Bronchial epithelial cell (primary cell): ENCODE measurements around the gene CINP. TPM values are rescaled to one million over a fixed set of nuclear protein-coding genes. Genes with fewer than 3 reads are reported as not detected.

Experiments
- total RNA-seq: library from RNA; depleted of rRNA; stranded (reverse); fragments of >200 nt; gene quantifications from 2 replicates; pipeline ENCODE4 v1.2.1, GENCODE V29; 2014

Gene CINP
- total RNA-seq, 1 donor from 2014 or later, result 38.4 TPM

Other genes with a start within 250 kb of the CINP start
- gene WDR20, start 223.0 kb downstream of the CINP start, total RNA-seq, result 18.9 and 20.0 TPM in 2 replicates
- 3.2 and 4.0 TPM in 2 replicates for gene MOK, start 57.7 kb downstream of the CINP start, total RNA-seq
- gene ZNF839, start 43.1 kb downstream of the CINP start, total RNA-seq, result 8.2 and 9.7 TPM in 2 replicates
- 4.7 and 7.6 TPM in 2 replicates for gene TECPR2, start 51 bp upstream of the CINP start, total RNA-seq
- gene ANKRD9, start 146.9 kb upstream of the CINP start, total RNA-seq, result 34.8 and 36.1 TPM in 2 replicates
- 19.7 and 38.3 TPM in 2 replicates for gene RCOR1, start 229.8 kb upstream of the CINP start, total RNA-seq